Panc1 (cell line): ENCODE measurements around the gene HPN. TPM values are rescaled to one million over a fixed set of nuclear protein-coding genes. Genes with fewer than 3 reads are reported as not detected.
A peak's percentile ranks its signal among the peaks of the same experiment; 100 is the strongest.

Source experiments
- ATAC-seq: fragments of 200-7000 bp; cut with Tn5 transposase; 2 replicates; pipeline ENCODE4 v1.9.1; 2020; ENCODE audit warnings: mild to moderate bottlenecking, moderate library complexity
- BruUV-seq: library from RNA; stranded (reverse); fragments of 400-500 nt; replicated peaks from 2 replicates; lab custom pipeline; 2021; lab: Mats Ljungman, UMichigan
- CTCF ChIA-PET: fragments of 300-600 bp; sonication (Branson Sonifier 250); formaldehyde crosslinking; loops from one replicate; lab custom pipeline; 2022; ENCODE audit warnings: antibody characterized with exemption; lab: Charles Lee
- POLR2A ChIA-PET: fragments of 300-600 bp; sonication (Branson Sonifier 250); formaldehyde crosslinking; loops from one replicate; lab custom pipeline; 2022; ENCODE audit warnings: antibody characterized with exemption; lab: Charles Lee
- DNase-seq: peaks from one replicate; pipeline ENCODE4 v3.0.0-alpha.2; 2010; ENCODE audit warnings: low read depth, low spot score
- H3K27ac ChIP-seq: 2 replicates; pipeline ENCODE4 v1.5.1; 2011; ENCODE audit warnings: mild to moderate bottlenecking, low read length, inconsistent platforms
- H3K27me3 ChIP-seq: fragments of 200-500 bp; sonication (Bioruptor generic); 2 replicates; pipeline ENCODE4 v1.6.0; 2014; ENCODE audit warnings: low read length, inconsistent platforms; ENCODE audit not compliant: control insufficient read depth, insufficient read depth
- H3K36me3 ChIP-seq: fragments of 200-500 bp; sonication (Bioruptor generic); 2 replicates; pipeline ENCODE4 v1.5.1; 2014; ENCODE audit warnings: inconsistent platforms, mild to moderate bottlenecking, low read length, moderate library complexity; ENCODE audit not compliant: control insufficient read depth, insufficient read depth
- H3K4me1 ChIP-seq: 2 replicates; pipeline ENCODE4 v1.5.1; 2011; ENCODE audit warnings: inconsistent platforms, mild to moderate bottlenecking, low read length, moderate library complexity; ENCODE audit not compliant: control insufficient read depth, insufficient read depth
- H3K4me3 ChIP-seq, 2 experiments: 2 replicates each; pipeline ENCODE4 v1.5.1; 2011 to 2012; ENCODE audit warnings: low read depth in 2 of 2, low read length in 2 of 2, mild to moderate bottlenecking in 2 of 2, inconsistent platforms in 1 of 2, moderate library complexity in 1 of 2
- H3K9me3 ChIP-seq: fragments of 200-500 bp; sonication (Bioruptor generic); 2 replicates; pipeline ENCODE4 v1.5.1; 2014; ENCODE audit warnings: low read depth, mild to moderate bottlenecking, inconsistent platforms, low read length, moderate library complexity; ENCODE audit not compliant: control insufficient read depth, insufficient read depth
- CTCF ChIP-seq: fragments of 450-650 bp; IDR thresholded peaks from 2 replicates; pipeline ENCODE4 v1.5.1; 2017; ENCODE audit warnings: mild to moderate bottlenecking
- POLR2AphosphoS5 ChIP-seq: IDR thresholded peaks from 2 replicates; pipeline ENCODE4 v1.6.1; 2012; ENCODE audit warnings: mild to moderate bottlenecking, low read depth, low read length, moderate library complexity
- REST ChIP-seq, 2 experiments: IDR thresholded peaks; 2 replicates each; pipeline ENCODE4 v1.6.1; 2011 to 2012; ENCODE audit warnings: low read depth in 2 of 2, control low read depth in 1 of 2, low read length in 1 of 2, mild to moderate bottlenecking in 1 of 2, moderate library complexity in 1 of 2; ENCODE audit not compliant: insufficient read depth in 1 of 2
- SIN3A ChIP-seq: IDR thresholded peaks from 2 replicates; pipeline ENCODE4 v1.6.1; 2012; ENCODE audit warnings: low read depth, mild to moderate bottlenecking, low read length, moderate library complexity, borderline replicate concordance; ENCODE audit not compliant: insufficient read depth
- TCF7L2 ChIP-seq: IDR thresholded peaks from 2 replicates; pipeline ENCODE4 v1.6.1; 2011; ENCODE audit warnings: mild to moderate bottlenecking, low read depth, low read length, inconsistent platforms
- in situ Hi-C: cut with HindIII; loops from 2 replicates; pipeline ENCODE4 v1.10.0; 2016; ENCODE audit warnings: low sequenced_read_pairs, low pct_unique_long_range_greater_than_20kb
- intact Hi-C: fragments of 100-400 bp; cut with micrococcal nuclease; formaldehyde crosslinking; loops from one replicate; pipeline ENCODE4 v1.10.0; 2022; ENCODE audit not compliant: unreplicated experiment
- total RNA-seq: library from RNA; stranded (reverse); gene quantifications from one replicate; pipeline ENCODE4 v1.2.1, GENCODE V29; 2021; ENCODE audit not compliant: unreplicated experiment

The HPN gene
- total RNA-seq, 1 experiment from 2014 or later = 0.08 TPM

- POLR2A ChIA-PET = interaction anchor here (0.5 kb wide), 1 partner anchor 302 kb away, joined by 6 read pairs; no protein-coding TSS in a partner anchor
- intact Hi-C loops = loop anchor here (10.0 kb wide), 1 partner anchor 51 kb away; the partner anchor contains the start of gene HPN
- Histone ChIP-seq H3K36me3 (no peaks in the 10 kb centered on the region), H3K4me1 (peaks cover 1% of the 10 kb centered on the region), H3K27ac (no peak overlapping the region), H3K27me3 (no peaks in the 10 kb centered on the region), H3K4me3 (no peak overlapping the region), H3K9me3 (no peaks in the 10 kb centered on the region)
- BruUV-seq = no TSS peak
- ATAC-seq (no peak), DNase-seq (no peak)
- CTCF ChIA-PET = no interaction called here
- in situ Hi-C loops = no loop called here
- no peak for TF ChIP-seq CTCF
- TF ChIP-seq TCF7L2 = no peak
- no peak for TF ChIP-seq SIN3A
- no peak for TF ChIP-seq POLR2AphosphoS5
- no peak for TF ChIP-seq REST (IDR thresholded peaks at IDR 0.05; ENCODE audit: insufficient read depth in 1 of 2, low read depth in 2 of 2, low read length in 1 of 2)
Measured at GRCh38 chr19:35095667-35096368, 54.3 kb downstream of the HPN start.

GRCh38 chr19:35098413-35099049, 57.0 kb downstream of the HPN start:
- Histone ChIP-seq H3K27ac (no peak overlapping the region), H3K4me1 (no peaks in the 10 kb centered on the region), H3K4me3 (no peak overlapping the region), H3K36me3 (no peaks in the 10 kb centered on the region), H3K9me3 (no peaks in the 10 kb centered on the region), H3K27me3 (no peaks in the 10 kb centered on the region)
- in situ Hi-C loops = no loop called here
- no TSS peak for BruUV-seq
- intact Hi-C loops = loop anchor here (10.0 kb wide), 1 partner anchor 54 kb away; the partner anchor contains the start of gene HPN
- ATAC-seq = peak; percentile 52; the same call in 1 of the 2 replicates
- DNase-seq = no peak
- CTCF ChIA-PET = interaction anchor here (1.0 kb wide), 1 partner anchor 43 kb away, joined by 3 read pairs; no protein-coding TSS in a partner anchor
- TF ChIP-seq CTCF = no peak
- TF ChIP-seq SIN3A = no peak
- TF ChIP-seq POLR2AphosphoS5 = no peak
- TF ChIP-seq TCF7L2 = no peak
- no peak for TF ChIP-seq REST (IDR thresholded peaks at IDR 0.05; ENCODE audit: insufficient read depth in 1 of 2, low read depth in 2 of 2, low read length in 1 of 2)
- POLR2A ChIA-PET = no interaction called here
